Thyroid gland (tissue), 4 donors: ENCODE data around the gene SLX9. TPM values are rescaled to one million over a fixed set of nuclear protein-coding genes. Genes with fewer than 3 reads are reported as not detected.

ENCODE experiments used
- DNase-seq, 2 donors: peaks; one replicate each; pipeline ENCODE4 v3.0.0-alpha.2; 2019
- H3K27ac ChIP-seq, 3 donors: fragments of 200-600 bp; sonication (generic); 1 replicate in 2 of 3; 2 replicates in 1 of 3; pipeline ENCODE4 v1.5.1; 2016 to 2019; ENCODE audit warnings: mild to moderate bottlenecking in 1 of 3, moderate library complexity in 1 of 3
- H3K27me3 ChIP-seq: fragments of 200-600 bp; sonication (generic); one replicate; pipeline ENCODE4 v1.5.1; 2019
- H3K36me3 ChIP-seq, 2 donors: fragments of 200-600 bp; sonication (generic); one replicate each; pipeline ENCODE4 v1.5.1; 2016 to 2019
- H3K4me1 ChIP-seq, 2 donors: fragments of 200-600 bp; sonication (generic); one replicate each; pipeline ENCODE4 v1.5.1; 2017 to 2019
- H3K4me3 ChIP-seq, 3 donors: fragments of 200-600 bp; sonication (generic); replicated peaks in 1 of 3; 1 replicate in 2 of 3; 2 replicates in 1 of 3; pipeline ENCODE4 v1.5.1; 2016; ENCODE audit warnings: mild to moderate bottlenecking in 1 of 3
- H3K9me3 ChIP-seq: fragments of 200-600 bp; sonication (generic); one replicate; pipeline ENCODE4 v1.5.1; 2017
- CTCF ChIP-seq, 6 experiments: fragments of 200-600 bp in 3 of 6; fragments of 450-650 bp in 3 of 6; sonication (generic) in 3 of 6; IDR thresholded peaks; one replicate each; pipeline ENCODE4 v1.5.1; 2016 to 2019; ENCODE audit warnings: antibody characterized with exemption in 6 of 6, mild to moderate bottlenecking in 2 of 6, inconsistent platforms in 1 of 6, moderate library complexity in 1 of 6
- POLR2A ChIP-seq, 2 donors: fragments of 450-650 bp; IDR thresholded peaks; one replicate each; pipeline ENCODE4 v1.6.1; 2017; ENCODE audit warnings: antibody characterized with exemption in 2 of 2, mild to moderate bottlenecking in 2 of 2, moderate library complexity in 1 of 2
- WGBS, 2 donors: methylation state at CpG; one replicate each; pipeline ENCODE4 v1.1.5; 2017; 5-methylcytosine and 5-hydroxymethylcytosine counted together
- intact Hi-C: fragments of 100-400 bp; cut with DNase I; formaldehyde crosslinking; loops from one replicate; pipeline ENCODE4 v1.15.1; 2023
- total RNA-seq, 4 donors: library from RNA; depleted of rRNA; stranded (reverse); fragments of >200 nt; gene quantifications; one replicate each; pipeline ENCODE4 v1.2.3, GENCODE V29; 2016

SLX9 gene
- total RNA-seq, 4 donors from 2014 or later: 4.8 to 19.1 (median 11.2) TPM

GRCh38 chr21:45026066-45026745, 86.4 kb downstream of the SLX9 start:
- WGBS, 2 donors: 93 to 94% methylated on average over 20 to 22 of the region's 22 CpGs
- Histone ChIP-seq H3K27me3 (no peaks in the 10 kb centered on the region), H3K4me1 (peaks cover 0 to 7% of the 10 kb centered on the region in 2 donors), H3K9me3 (no peaks in the 10 kb centered on the region), H3K27ac (no peak overlapping the region), H3K36me3 (no peaks in the 10 kb centered on the region), H3K4me3 (no peak overlapping the region)
- TF ChIP-seq CTCF (IDR thresholded peaks at IDR 0.05): no peak
- no peak for TF ChIP-seq POLR2A (IDR thresholded peaks at IDR 0.05)
- DNase-seq: no peak
- intact Hi-C loops: no loop called here

Other genes with a start within 250 kb of the SLX9 start
- gene KRTAP10-12, start 242.9 kb upstream of the SLX9 start, total RNA-seq: not detected
- gene TSPEAR, start 228.5 kb upstream of the SLX9 start, total RNA-seq: 1 to 10 TPM in 2 of 4 donors, under 1 TPM in 2; 0.21 to 1.3 (median 0.69) TPM
- 100 to 1,000 TPM in 1 of 4 donors, 10 to 100 TPM in 3; 90.4 to 127 (median 95.3) TPM for gene UBE2G2, start 138.2 kb upstream of the SLX9 start, total RNA-seq
- gene SUMO3, start 122.0 kb upstream of the SLX9 start, total RNA-seq: 100 to 1,000 TPM in 1 of 4 donors, 10 to 100 TPM in 3; 65.7 to 127 (median 87.8) TPM
- 100 to 1,000 TPM; 256 to 374 (median 309) TPM for gene PTTG1IP, start 66.3 kb upstream of the SLX9 start, total RNA-seq
- gene ITGB2, start 19.1 kb upstream of the SLX9 start, total RNA-seq: 10 to 100 TPM; 18.4 to 79.4 (median 27.5) TPM
- 10 to 100 TPM in 2 of 4 donors, 1 to 10 TPM in 2; 5.0 to 20.2 (median 10.1) TPM for gene ADARB1, start 134.6 kb downstream of the SLX9 start, total RNA-seq